ENCODE results near the gene GNB3. TPM values are rescaled to one million over a fixed set of nuclear protein-coding genes. Genes with fewer than 3 reads are reported as not detected.

Gene GNB3
- total and polyA plus RNA-seq, 9 of the 15 experiments (the other 6 are each of a cell fraction or from before 2014, with no cell fraction given) = 1.4 to 5.8 (median 2.0) TPM

DNA sequence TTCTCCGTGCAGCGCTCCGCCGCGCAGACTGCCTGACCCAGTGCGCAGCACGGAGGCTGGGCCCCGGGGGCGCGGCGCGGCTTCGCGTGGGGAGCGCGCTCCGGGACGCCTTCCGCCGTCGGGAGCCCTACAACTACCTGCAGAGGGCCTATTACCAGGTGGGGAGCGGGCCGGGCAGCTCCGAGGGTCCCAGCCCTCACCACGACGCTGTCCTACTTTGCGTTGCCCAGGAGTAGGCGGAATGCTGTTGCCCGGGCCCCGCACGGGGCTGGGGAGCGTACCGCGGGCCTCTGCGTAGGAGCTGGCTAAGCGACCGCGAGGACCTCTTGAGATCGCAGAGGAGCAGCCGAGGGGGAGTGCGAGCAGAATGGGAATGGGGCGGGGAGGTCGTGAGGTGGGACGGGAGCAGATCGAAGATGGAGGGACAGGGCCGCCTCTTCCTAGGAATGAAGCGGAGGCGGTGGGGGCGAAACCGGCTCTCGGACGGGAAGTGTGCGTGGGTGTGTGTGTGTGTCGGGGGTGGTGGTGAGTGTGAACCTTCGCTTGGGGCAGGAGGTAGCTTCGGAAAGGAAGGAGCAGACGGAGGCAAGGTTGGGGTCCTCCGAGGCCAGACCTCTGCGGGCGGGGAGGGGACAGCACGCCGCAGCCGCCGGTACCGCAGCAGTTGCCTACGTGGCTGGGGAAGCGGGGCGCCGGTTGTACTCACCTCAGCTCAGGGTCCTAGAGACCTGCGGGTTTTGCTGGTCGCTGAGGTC, 11.8 kb upstream of the GNB3 start (continued):
- TF ChIP-seq PCBP2 (IDR thresholded peaks at IDR 0.05; ENCODE audit: low read depth, low read length, poor library complexity, severe bottlenecking) (no peak), ZNF778 (CRISPR knock-in tag; IDR thresholded peaks at IDR 0.05) (no peak), KAT8 (IDR thresholded peaks at IDR 0.05; ENCODE audit: low read depth) (no peak), EP400 (IDR thresholded peaks at IDR 0.05) (peak; percentile 88), SRF (CRISPR knock-in tag; IDR thresholded peaks at IDR 0.05) (no peak), ETV5 (CRISPR knock-in tag; IDR thresholded peaks at IDR 0.05; ENCODE audit: low read depth) (peak; percentile 20; the same call in 1 of the 2 replicates), POLR2H (tag; IDR thresholded peaks at IDR 0.05; ENCODE audit: low read depth) (no peak), HDAC1 (IDR thresholded peaks at IDR 0.05) (peak in 1 of 2 experiments; percentile 52; a peak in 1 of 4 replicates), ZNF75A (CRISPR knock-in tag; IDR thresholded peaks at IDR 0.05) (no peak), NELFE (IDR thresholded peaks at IDR 0.05; ENCODE audit: insufficient read depth, insufficient read length) (no peak), DIDO1 (tag; IDR thresholded peaks at IDR 0.05; ENCODE audit: low read depth) (no peak), ETV6 (IDR thresholded peaks at IDR 0.05; ENCODE audit: borderline replicate concordance in 1 of 2, low read depth in 2 of 2, low read length in 1 of 2) (no peak), ETV6 (CRISPR knock-in tag; IDR thresholded peaks at IDR 0.05; ENCODE audit: borderline replicate concordance) (no peak), TOE1 (IDR thresholded peaks at IDR 0.05; ENCODE audit: borderline replicate concordance) (peak; percentile 81; the same call in 1 of the 2 replicates), TOE1 (CRISPR knock-in tag; IDR thresholded peaks at IDR 0.05; ENCODE audit: borderline replicate concordance, low read depth) (no peak), CREB1 (IDR thresholded peaks at IDR 0.05) (no peak), CREB1 (CRISPR knock-in tag; IDR thresholded peaks at IDR 0.05) (no peak; the same call in 1 of the 2 replicates)
- TF ChIP-seq, protein P1, sequence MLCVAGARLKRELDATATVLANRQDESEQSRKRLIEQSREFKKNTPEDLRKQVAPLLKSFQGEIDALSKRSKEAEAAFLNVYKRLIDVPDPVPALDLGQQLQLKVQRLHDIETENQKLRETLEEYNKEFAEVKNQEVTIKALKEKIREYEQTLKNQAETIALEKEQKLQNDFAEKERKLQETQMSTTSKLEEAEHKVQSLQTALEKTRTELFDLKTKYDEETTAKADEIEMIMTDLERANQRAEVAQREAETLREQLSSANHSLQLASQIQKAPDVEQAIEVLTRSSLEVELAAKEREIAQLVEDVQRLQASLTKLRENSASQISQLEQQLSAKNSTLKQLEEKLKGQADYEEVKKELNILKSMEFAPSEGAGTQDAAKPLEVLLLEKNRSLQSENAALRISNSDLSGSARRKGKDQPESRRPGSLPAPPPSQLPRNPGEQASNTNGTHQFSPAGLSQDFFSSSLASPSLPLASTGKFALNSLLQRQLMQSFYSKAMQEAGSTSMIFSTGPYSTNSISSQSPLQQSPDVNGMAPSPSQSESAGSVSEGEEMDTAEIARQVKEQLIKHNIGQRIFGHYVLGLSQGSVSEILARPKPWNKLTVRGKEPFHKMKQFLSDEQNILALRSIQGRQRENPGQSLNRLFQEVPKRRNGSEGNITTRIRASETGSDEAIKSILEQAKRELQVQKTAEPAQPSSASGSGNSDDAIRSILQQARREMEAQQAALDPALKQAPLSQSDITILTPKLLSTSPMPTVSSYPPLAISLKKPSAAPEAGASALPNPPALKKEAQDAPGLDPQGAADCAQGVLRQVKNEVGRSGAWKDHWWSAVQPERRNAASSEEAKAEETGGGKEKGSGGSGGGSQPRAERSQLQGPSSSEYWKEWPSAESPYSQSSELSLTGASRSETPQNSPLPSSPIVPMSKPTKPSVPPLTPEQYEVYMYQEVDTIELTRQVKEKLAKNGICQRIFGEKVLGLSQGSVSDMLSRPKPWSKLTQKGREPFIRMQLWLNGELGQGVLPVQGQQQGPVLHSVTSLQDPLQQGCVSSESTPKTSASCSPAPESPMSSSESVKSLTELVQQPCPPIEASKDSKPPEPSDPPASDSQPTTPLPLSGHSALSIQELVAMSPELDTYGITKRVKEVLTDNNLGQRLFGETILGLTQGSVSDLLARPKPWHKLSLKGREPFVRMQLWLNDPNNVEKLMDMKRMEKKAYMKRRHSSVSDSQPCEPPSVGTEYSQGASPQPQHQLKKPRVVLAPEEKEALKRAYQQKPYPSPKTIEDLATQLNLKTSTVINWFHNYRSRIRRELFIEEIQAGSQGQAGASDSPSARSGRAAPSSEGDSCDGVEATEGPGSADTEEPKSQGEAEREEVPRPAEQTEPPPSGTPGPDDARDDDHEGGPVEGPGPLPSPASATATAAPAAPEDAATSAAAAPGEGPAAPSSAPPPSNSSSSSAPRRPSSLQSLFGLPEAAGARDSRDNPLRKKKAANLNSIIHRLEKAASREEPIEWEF (CRISPR knock-in tag; IDR thresholded peaks at IDR 0.05) = no peak
- TF ChIP-seq, protein P2, sequence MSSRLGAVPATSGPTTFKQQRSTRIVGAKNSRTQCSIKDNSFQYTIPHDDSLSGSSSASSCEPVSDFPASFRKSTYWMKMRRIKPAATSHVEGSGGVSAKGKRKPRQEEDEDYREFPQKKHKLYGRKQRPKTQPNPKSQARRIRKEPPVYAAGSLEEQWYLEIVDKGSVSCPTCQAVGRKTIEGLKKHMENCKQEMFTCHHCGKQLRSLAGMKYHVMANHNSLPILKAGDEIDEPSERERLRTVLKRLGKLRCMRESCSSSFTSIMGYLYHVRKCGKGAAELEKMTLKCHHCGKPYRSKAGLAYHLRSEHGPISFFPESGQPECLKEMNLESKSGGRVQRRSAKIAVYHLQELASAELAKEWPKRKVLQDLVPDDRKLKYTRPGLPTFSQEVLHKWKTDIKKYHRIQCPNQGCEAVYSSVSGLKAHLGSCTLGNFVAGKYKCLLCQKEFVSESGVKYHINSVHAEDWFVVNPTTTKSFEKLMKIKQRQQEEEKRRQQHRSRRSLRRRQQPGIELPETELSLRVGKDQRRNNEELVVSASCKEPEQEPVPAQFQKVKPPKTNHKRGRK (tag; IDR thresholded peaks at IDR 0.05) = no peak
- TF ChIP-seq, protein P3, sequence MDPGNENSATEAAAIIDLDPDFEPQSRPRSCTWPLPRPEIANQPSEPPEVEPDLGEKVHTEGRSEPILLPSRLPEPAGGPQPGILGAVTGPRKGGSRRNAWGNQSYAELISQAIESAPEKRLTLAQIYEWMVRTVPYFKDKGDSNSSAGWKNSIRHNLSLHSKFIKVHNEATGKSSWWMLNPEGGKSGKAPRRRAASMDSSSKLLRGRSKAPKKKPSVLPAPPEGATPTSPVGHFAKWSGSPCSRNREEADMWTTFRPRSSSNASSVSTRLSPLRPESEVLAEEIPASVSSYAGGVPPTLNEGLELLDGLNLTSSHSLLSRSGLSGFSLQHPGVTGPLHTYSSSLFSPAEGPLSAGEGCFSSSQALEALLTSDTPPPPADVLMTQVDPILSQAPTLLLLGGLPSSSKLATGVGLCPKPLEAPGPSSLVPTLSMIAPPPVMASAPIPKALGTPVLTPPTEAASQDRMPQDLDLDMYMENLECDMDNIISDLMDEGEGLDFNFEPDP (CRISPR knock-in tag; IDR thresholded peaks at IDR 0.05) = no peak

All from K562 (cell line).